Measurements from ENCODE around the gene TNIP2. TPM values are rescaled to one million over a fixed set of nuclear protein-coding genes. Genes with fewer than 3 reads are reported as not detected.

The TNIP2 gene
- total and polyA plus RNA-seq, 2 donors (not counting 3 experiments of a cell fraction or from before 2014, with no cell fraction given): 37.7 to 52.1 TPM

DNA sequence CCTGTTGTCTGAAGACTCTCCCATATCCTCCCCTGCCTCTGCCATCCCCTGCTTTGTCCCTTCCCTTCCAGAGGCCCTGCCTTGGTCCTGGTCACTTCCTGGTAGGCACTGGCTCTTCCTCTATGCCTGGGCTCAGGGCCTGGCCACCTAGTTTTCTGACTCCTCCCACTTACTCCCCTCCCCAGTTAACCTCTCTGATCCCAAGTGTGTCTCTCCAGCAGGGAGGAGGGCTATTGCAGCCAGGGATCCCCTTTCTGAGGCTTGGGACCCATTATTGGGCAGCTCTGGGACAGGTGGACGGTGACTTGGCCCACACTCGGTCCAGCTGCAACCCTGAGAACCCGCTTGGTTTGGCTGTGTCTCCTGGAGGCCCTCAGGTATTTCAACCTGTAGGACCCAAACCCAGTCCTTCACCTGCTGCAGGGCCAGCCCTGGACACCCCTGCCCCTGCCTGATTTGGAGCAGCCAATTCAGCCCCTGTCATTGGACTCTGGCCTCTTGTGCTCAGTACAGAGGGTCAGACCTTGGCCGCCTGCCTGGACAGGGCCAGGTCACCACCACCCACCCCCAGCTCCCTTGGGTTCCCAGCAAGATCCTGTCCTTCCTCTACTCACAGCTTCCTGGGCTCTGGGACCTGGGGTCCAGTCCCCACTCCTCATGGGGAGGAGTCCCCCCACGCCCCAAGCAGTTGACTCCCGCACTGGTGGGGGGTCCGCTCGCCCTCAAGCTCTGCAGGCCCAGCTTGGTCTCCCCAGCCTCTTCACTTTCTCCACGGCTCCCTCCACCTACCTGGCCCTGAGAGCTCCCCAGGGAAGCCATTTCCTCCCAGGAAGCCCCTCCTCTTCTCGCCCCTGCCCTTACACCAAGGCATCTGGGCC lies 35.6 kb upstream of the TNIP2 start:
- Histone ChIP-seq H3K4me3 (replicated peaks in 1 of 3; ENCODE audit: insufficient read depth in 1 of 3, low read depth in 1 of 3, low read length in 3 of 3) (no peak overlapping the region), H3K9me3 (replicated peaks; ENCODE audit: control insufficient read depth, insufficient read depth, low read length) (no peaks in the 10 kb centered on the region), H3K36me3 (ENCODE audit: control insufficient read depth in 2 of 2, extremely low read depth in 1 of 2, insufficient read depth in 2 of 2, low read length in 2 of 2) (no peaks in the 10 kb centered on the region), H3K9me1 (replicated peaks; ENCODE audit: control insufficient read depth, extremely low read depth, insufficient read depth, low read length) (no peaks in the 10 kb centered on the region), H3K4me1 (ENCODE audit: control insufficient read depth, extremely low read depth, insufficient read depth, low read length) (peaks cover 32% of the 10 kb centered on the region), H3K27me3 (ENCODE audit: control insufficient read depth in 2 of 2, insufficient read depth in 2 of 2, low read length in 2 of 2) (no peaks in the 10 kb centered on the region), H2AFZ (ENCODE audit: low read depth, low read length) (no peak overlapping the region), H3K79me2 (ENCODE audit: control insufficient read depth, insufficient read depth, low read length) (peaks cover 16% of the 10 kb centered on the region), H4K20me1 (replicated peaks; ENCODE audit: control insufficient read depth, extremely low read depth, insufficient read depth, low read length) (no peaks in the 10 kb centered on the region), H3K4me2 (ENCODE audit: insufficient read depth, low read length) (no peak overlapping the region), H3K9ac (replicated peaks; ENCODE audit: extremely low read depth, insufficient read depth, low read length) (no peak overlapping the region), H3K27ac (ENCODE audit: insufficient read depth, low read depth, low read length) (no peak overlapping the region)
- TF ChIP-seq EZH2 (IDR thresholded peaks at IDR 0.05; ENCODE audit: borderline replicate concordance, low read depth, low read length, severe bottlenecking) (no peak), POLR2AphosphoS5 (IDR thresholded peaks at IDR 0.05; ENCODE audit: insufficient read depth, low read depth, low read length) (no peak), POLR2A (IDR thresholded peaks at IDR 0.05; ENCODE audit: low read depth, low read length) (no peak)
- ChIA-PET CTCF (interaction anchor here (2.8 kb wide), 1 partner anchor 28 kb away, joined by 14 read pairs; no protein-coding TSS in a partner anchor), POLR2A (no interaction called here)
- intact Hi-C loops (cut with micrococcal nuclease): no loop called here
- FAIRE-seq (no peak), DNase-seq (ENCODE audit: low read depth, low spot score) (no peak)
- no TSS peak for BruUV-seq (replicated peaks)
- dilution Hi-C loops (cut with MboI; ENCODE audit: extremely low pct_ligation_motif_present, low sequenced_read_pairs): no loop called here

GRCh38 chr4:2790583-2791517 lies 34.7 kb upstream of the TNIP2 start:
- dilution Hi-C loops (cut with MboI; ENCODE audit: extremely low pct_ligation_motif_present, low sequenced_read_pairs): no loop called here

More at GRCh38 chr4:2790583-2791517, 34.7 kb upstream of the TNIP2 start:
- no peaks in the 10 kb centered on the region for H3K36me3 ChIP-seq (ENCODE audit: control insufficient read depth in 2 of 2, extremely low read depth in 1 of 2, insufficient read depth in 2 of 2, low read length in 2 of 2)
- no peaks in the 10 kb centered on the region for H3K9me1 ChIP-seq (replicated peaks; ENCODE audit: control insufficient read depth, extremely low read depth, insufficient read depth, low read length)
- POLR2A ChIA-PET: no interaction called here
- no peak overlapping the region for H2AFZ ChIP-seq (ENCODE audit: low read depth, low read length)
- no peak overlapping the region for H3K9ac ChIP-seq (replicated peaks; ENCODE audit: extremely low read depth, insufficient read depth, low read length)
- DNase-seq (ENCODE audit: low read depth, low spot score) (no peak), FAIRE-seq (no peak)
- BruUV-seq (replicated peaks): no TSS peak
- no peaks in the 10 kb centered on the region for H3K27me3 ChIP-seq (ENCODE audit: control insufficient read depth in 2 of 2, insufficient read depth in 2 of 2, low read length in 2 of 2)
- H4K20me1 ChIP-seq (replicated peaks; ENCODE audit: control insufficient read depth, extremely low read depth, insufficient read depth, low read length): no peaks in the 10 kb centered on the region
- peaks cover 14% of the 10 kb centered on the region for H3K79me2 ChIP-seq (ENCODE audit: control insufficient read depth, insufficient read depth, low read length)
- H3K4me3 ChIP-seq (replicated peaks in 1 of 3; ENCODE audit: insufficient read depth in 1 of 3, low read depth in 1 of 3, low read length in 3 of 3): no peak overlapping the region
- TF ChIP-seq EZH2 (IDR thresholded peaks at IDR 0.05; ENCODE audit: borderline replicate concordance, low read depth, low read length, severe bottlenecking) (no peak), MYC (IDR thresholded peaks at IDR 0.05; ENCODE audit: low read depth, low read length) (no peak), POLR2A (IDR thresholded peaks at IDR 0.05; ENCODE audit: low read depth, low read length) (no peak), FOS (IDR thresholded peaks at IDR 0.05; ENCODE audit: borderline replicate concordance, insufficient read depth, low read length) (no peak), GATA2 (IDR thresholded peaks at IDR 0.05; ENCODE audit: insufficient read depth, insufficient read length, low read depth, low read length) (no peak)
- CTCF ChIA-PET: interaction anchor here (1.1 to 2.8 kb wide), 2 partner anchors 27 kb away, joined by 3 to 14 read pairs; no protein-coding TSS in a partner anchor
- H3K4me1 ChIP-seq (ENCODE audit: control insufficient read depth, extremely low read depth, insufficient read depth, low read length): peaks cover 23% of the 10 kb centered on the region
- intact Hi-C loops (cut with micrococcal nuclease): no loop called here
- H3K27ac ChIP-seq (ENCODE audit: insufficient read depth, low read depth, low read length): no peak overlapping the region
- H3K4me2 ChIP-seq (ENCODE audit: insufficient read depth, low read length): no peak overlapping the region
- no peaks in the 10 kb centered on the region for H3K9me3 ChIP-seq (replicated peaks; ENCODE audit: control insufficient read depth, insufficient read depth, low read length)

Measured in endothelial cell of umbilical vein (primary cell).